Caco-2 (cell line): ENCODE measurements around the gene DEPDC5. TPM values are rescaled to one million over a fixed set of nuclear protein-coding genes. Genes with fewer than 3 reads are reported as not detected.

Experiments used
- BruUV-seq: library from RNA; stranded (reverse); fragments of 400-500 nt; replicated peaks from 2 replicates; lab custom pipeline; 2021; lab: Mats Ljungman, UMichigan
- CTCF ChIA-PET: fragments of 300-600 bp; sonication (Branson Sonifier 250); formaldehyde crosslinking; loops from one replicate; lab custom pipeline; 2022; ENCODE audit warnings: antibody characterized with exemption; lab: Charles Lee
- POLR2A ChIA-PET: fragments of 300-600 bp; sonication (Branson Sonifier 250); formaldehyde crosslinking; loops from one replicate; lab custom pipeline; 2022; ENCODE audit warnings: antibody characterized with exemption; lab: Charles Lee
- DNase-seq, 2 experiments: peaks; one replicate each; pipeline versions ENCODE4 v3.0.0 to v3.0.0-alpha.2; 2020 to 2022
- H3K27me3 ChIP-seq: replicated peaks from 2 replicates; pipeline ENCODE4 v1.6.0; 2011; ENCODE audit warnings: low read length; ENCODE audit not compliant: control insufficient read depth, insufficient read depth
- H3K36me3 ChIP-seq: 2 replicates; pipeline ENCODE4 v1.5.1; 2011; ENCODE audit warnings: low read length; ENCODE audit not compliant: control insufficient read depth, insufficient read depth
- H3K4me1 ChIP-seq: fragments of 250-450 bp; sonication (Bioruptor Pico); 2 replicates; pipeline ENCODE4 v1.5.1; 2020; ENCODE audit warnings: mild to moderate bottlenecking
- H3K4me3 ChIP-seq: 2 replicates; pipeline ENCODE4 v1.5.1; 2011; ENCODE audit warnings: low read depth, mild to moderate bottlenecking, control low read depth, low read length
- H3K9me3 ChIP-seq: fragments of 250-450 bp; sonication (Bioruptor Pico); 2 replicates; pipeline ENCODE4 v1.5.1; 2020; ENCODE audit warnings: mild to moderate bottlenecking, moderate library complexity
- H3K27ac Mint-ChIP-seq: one replicate; pipeline ENCODE4 v1.8.0; 2022; ENCODE audit warnings: mixed read lengths; ENCODE audit not compliant: unreplicated experiment
- H3K27me3 Mint-ChIP-seq: one replicate; pipeline ENCODE4 v1.8.0; 2022; ENCODE audit warnings: mixed read lengths; ENCODE audit not compliant: insufficient read depth, unreplicated experiment
- H3K36me3 Mint-ChIP-seq: one replicate; pipeline ENCODE4 v1.8.0; 2022; ENCODE audit warnings: mild to moderate bottlenecking, mixed read lengths; ENCODE audit not compliant: insufficient read depth, unreplicated experiment
- H3K4me1 Mint-ChIP-seq: one replicate; pipeline ENCODE4 v1.8.0; 2022; ENCODE audit warnings: low read depth, mixed read lengths; ENCODE audit not compliant: unreplicated experiment
- H3K4me3 Mint-ChIP-seq: one replicate; pipeline ENCODE4 v1.8.0; 2022; ENCODE audit warnings: mild to moderate bottlenecking, moderate library complexity, mixed read lengths; ENCODE audit not compliant: unreplicated experiment
- H3K9me3 Mint-ChIP-seq: one replicate; pipeline ENCODE4 v1.8.0; 2022; ENCODE audit warnings: mixed read lengths; ENCODE audit not compliant: unreplicated experiment
- intact Hi-C: fragments of 100-400 bp; cut with micrococcal nuclease; formaldehyde crosslinking; loops from one replicate; pipeline ENCODE4 v1.10.0; 2022; ENCODE audit not compliant: unreplicated experiment
- total RNA-seq: library from RNA; stranded (reverse); gene quantifications from 2 replicates; pipeline ENCODE4 v1.2.3, GENCODE V29; 2022
- TF ChIP-seq, protein P1 (sequence below), 2 experiments: fragments of 200-600 bp in 1 of 2; IDR thresholded peaks; 1 replicate in 1 of 2; 2 replicates in 1 of 2; pipeline versions ENCODE4 v1.5.1 to v1.8.0; 2011 to 2022; ENCODE audit warnings: antibody characterized with exemption in 1 of 2, control low read depth in 1 of 2, inconsistent platforms in 1 of 2, low read depth in 1 of 2, low read length in 1 of 2, mild to moderate bottlenecking in 1 of 2, moderate library complexity in 1 of 2; ENCODE audit not compliant: insufficient read depth in 1 of 2, severe bottlenecking in 1 of 2, unreplicated experiment in 1 of 2

The DEPDC5 gene
- total RNA-seq, 1 experiment from 2014 or later = 19.4 TPM

GRCh38 chr22:31932863-31933262 lies 179.0 kb downstream of the DEPDC5 start:
- Histone ChIP-seq H3K9me3 (no peaks in the 10 kb centered on the region), H3K36me3 (no peaks in the 10 kb centered on the region), H3K4me1 (no peaks in the 10 kb centered on the region), H3K4me3 (no peak overlapping the region), H3K27me3 (no peaks in the 10 kb centered on the region)
- no peak for DNase-seq
- Mint-ChIP-seq H3K9me3 (no peaks in the 10 kb centered on the region), H3K27ac (no peak overlapping the region), H3K4me3 (no peak overlapping the region), H3K4me1 (no peaks in the 10 kb centered on the region), H3K36me3 (no peaks in the 10 kb centered on the region), H3K27me3 (no peaks in the 10 kb centered on the region)
- ChIA-PET POLR2A (no interaction called here), CTCF (no interaction called here)
- no TSS peak for BruUV-seq
- TF ChIP-seq, protein P1, sequence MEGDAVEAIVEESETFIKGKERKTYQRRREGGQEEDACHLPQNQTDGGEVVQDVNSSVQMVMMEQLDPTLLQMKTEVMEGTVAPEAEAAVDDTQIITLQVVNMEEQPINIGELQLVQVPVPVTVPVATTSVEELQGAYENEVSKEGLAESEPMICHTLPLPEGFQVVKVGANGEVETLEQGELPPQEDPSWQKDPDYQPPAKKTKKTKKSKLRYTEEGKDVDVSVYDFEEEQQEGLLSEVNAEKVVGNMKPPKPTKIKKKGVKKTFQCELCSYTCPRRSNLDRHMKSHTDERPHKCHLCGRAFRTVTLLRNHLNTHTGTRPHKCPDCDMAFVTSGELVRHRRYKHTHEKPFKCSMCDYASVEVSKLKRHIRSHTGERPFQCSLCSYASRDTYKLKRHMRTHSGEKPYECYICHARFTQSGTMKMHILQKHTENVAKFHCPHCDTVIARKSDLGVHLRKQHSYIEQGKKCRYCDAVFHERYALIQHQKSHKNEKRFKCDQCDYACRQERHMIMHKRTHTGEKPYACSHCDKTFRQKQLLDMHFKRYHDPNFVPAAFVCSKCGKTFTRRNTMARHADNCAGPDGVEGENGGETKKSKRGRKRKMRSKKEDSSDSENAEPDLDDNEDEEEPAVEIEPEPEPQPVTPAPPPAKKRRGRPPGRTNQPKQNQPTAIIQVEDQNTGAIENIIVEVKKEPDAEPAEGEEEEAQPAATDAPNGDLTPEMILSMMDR (IDR thresholded peaks at IDR 0.05; ENCODE audit: insufficient read depth in 1 of 2, low read depth in 1 of 2, low read length in 1 of 2, severe bottlenecking in 1 of 2, unreplicated experiment in 1 of 2) = no peak
- intact Hi-C loops = no loop called here

DNA sequence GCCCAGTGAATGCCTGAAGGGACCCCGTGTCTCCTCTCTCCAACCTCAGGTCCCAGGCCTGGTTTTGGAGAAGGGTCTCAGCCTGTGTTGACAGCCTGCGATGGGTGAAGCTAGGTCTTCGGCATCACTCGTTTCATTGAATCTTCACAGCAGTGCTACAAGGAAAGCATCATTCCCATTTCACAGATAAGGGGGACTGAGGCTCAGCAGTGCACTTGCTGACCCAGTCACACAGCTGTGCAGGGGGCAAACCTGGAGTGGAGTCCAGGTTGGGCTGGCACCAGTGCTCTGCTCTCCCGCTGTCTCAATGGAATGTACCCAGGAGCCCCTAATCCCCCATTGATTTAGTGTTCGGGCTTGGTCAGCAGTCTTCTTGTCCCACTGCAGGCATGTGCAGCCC lies 179.6 kb downstream of the DEPDC5 start:
- H3K4me3 ChIP-seq = no peak overlapping the region
- no peaks in the 10 kb centered on the region for H3K36me3 ChIP-seq
- TF ChIP-seq, protein P1 (IDR thresholded peaks at IDR 0.05; ENCODE audit: insufficient read depth in 1 of 2, low read depth in 1 of 2, low read length in 1 of 2, severe bottlenecking in 1 of 2, unreplicated experiment in 1 of 2) = no peak
- no peaks in the 10 kb centered on the region for H3K4me1 Mint-ChIP-seq
- intact Hi-C loops = no loop called here
- H3K4me3 Mint-ChIP-seq = no peak overlapping the region
- CTCF ChIA-PET = no interaction called here
- POLR2A ChIA-PET = interaction anchor here (0.5 kb wide), 1 partner anchor 145 kb away, joined by 4 read pairs; no protein-coding TSS in a partner anchor
- H3K27me3 Mint-ChIP-seq = no peaks in the 10 kb centered on the region
- no peaks in the 10 kb centered on the region for H3K9me3 ChIP-seq
- H3K4me1 ChIP-seq = no peaks in the 10 kb centered on the region
- no peaks in the 10 kb centered on the region for H3K36me3 Mint-ChIP-seq
- H3K27me3 ChIP-seq = no peaks in the 10 kb centered on the region
- no peak for DNase-seq
- H3K9me3 Mint-ChIP-seq = no peaks in the 10 kb centered on the region
- H3K27ac Mint-ChIP-seq = no peak overlapping the region
- no TSS peak for BruUV-seq

GRCh38 chr22:31933816-31934482 lies 180.1 kb downstream of the DEPDC5 start:
- Mint-ChIP-seq H3K27ac (no peak overlapping the region), H3K36me3 (no peaks in the 10 kb centered on the region), H3K4me3 (no peak overlapping the region), H3K27me3 (no peaks in the 10 kb centered on the region), H3K4me1 (no peaks in the 10 kb centered on the region), H3K9me3 (no peaks in the 10 kb centered on the region)
- Histone ChIP-seq H3K4me3 (no peak overlapping the region), H3K36me3 (no peaks in the 10 kb centered on the region), H3K9me3 (no peaks in the 10 kb centered on the region), H3K4me1 (no peaks in the 10 kb centered on the region), H3K27me3 (no peaks in the 10 kb centered on the region)
- CTCF ChIA-PET = no interaction called here
- TF ChIP-seq, protein P1 (IDR thresholded peaks at IDR 0.05; ENCODE audit: insufficient read depth in 1 of 2, low read depth in 1 of 2, low read length in 1 of 2, severe bottlenecking in 1 of 2, unreplicated experiment in 1 of 2) = no peak
- intact Hi-C loops = no loop called here
- POLR2A ChIA-PET = interaction anchor here (0.5 kb wide), 1 partner anchor 145 kb away, joined by 4 read pairs; no protein-coding TSS in a partner anchor
- no TSS peak for BruUV-seq
- no peak for DNase-seq
